ENCODE results near the gene AAMP.

Gene AAMP

DNA sequence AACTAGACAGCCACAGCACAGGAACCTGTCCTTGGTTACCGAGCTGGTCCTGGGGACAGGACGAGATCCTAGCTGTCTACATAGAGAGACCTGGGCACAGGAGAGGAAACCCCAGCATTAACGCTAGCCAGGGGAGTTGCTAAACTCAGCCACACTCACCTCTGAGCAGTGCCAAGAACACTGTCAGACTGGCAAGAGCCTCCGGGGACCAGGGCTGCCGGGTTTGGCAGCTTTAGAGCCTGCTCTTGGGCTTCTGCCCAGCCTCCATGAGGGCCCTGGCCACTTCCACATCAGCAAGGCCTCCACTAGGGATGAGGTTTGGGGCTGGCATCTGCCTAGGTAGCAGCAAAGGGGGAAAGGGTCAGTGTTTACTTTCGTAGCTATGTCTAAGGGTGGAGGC, 15.7 kb upstream of the AAMP start:
- TF ChIP-seq ZFX (IDR thresholded peaks at IDR 0.05; ENCODE audit: borderline replicate concordance): no peak
- peak overlapping the region; percentile 94 for H3K27ac ChIP-seq

- no peak overlapping the region for H3K27ac ChIP-seq
- TF ChIP-seq, protein P1, sequence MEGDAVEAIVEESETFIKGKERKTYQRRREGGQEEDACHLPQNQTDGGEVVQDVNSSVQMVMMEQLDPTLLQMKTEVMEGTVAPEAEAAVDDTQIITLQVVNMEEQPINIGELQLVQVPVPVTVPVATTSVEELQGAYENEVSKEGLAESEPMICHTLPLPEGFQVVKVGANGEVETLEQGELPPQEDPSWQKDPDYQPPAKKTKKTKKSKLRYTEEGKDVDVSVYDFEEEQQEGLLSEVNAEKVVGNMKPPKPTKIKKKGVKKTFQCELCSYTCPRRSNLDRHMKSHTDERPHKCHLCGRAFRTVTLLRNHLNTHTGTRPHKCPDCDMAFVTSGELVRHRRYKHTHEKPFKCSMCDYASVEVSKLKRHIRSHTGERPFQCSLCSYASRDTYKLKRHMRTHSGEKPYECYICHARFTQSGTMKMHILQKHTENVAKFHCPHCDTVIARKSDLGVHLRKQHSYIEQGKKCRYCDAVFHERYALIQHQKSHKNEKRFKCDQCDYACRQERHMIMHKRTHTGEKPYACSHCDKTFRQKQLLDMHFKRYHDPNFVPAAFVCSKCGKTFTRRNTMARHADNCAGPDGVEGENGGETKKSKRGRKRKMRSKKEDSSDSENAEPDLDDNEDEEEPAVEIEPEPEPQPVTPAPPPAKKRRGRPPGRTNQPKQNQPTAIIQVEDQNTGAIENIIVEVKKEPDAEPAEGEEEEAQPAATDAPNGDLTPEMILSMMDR (IDR thresholded peaks at IDR 0.05): no peak
- no peak for TF ChIP-seq ZFX (IDR thresholded peaks at IDR 0.05; ENCODE audit: borderline replicate concordance)
Observed at GRCh38 chr2:218284106-218284811, 14.3 kb upstream of the AAMP start.

DNA sequence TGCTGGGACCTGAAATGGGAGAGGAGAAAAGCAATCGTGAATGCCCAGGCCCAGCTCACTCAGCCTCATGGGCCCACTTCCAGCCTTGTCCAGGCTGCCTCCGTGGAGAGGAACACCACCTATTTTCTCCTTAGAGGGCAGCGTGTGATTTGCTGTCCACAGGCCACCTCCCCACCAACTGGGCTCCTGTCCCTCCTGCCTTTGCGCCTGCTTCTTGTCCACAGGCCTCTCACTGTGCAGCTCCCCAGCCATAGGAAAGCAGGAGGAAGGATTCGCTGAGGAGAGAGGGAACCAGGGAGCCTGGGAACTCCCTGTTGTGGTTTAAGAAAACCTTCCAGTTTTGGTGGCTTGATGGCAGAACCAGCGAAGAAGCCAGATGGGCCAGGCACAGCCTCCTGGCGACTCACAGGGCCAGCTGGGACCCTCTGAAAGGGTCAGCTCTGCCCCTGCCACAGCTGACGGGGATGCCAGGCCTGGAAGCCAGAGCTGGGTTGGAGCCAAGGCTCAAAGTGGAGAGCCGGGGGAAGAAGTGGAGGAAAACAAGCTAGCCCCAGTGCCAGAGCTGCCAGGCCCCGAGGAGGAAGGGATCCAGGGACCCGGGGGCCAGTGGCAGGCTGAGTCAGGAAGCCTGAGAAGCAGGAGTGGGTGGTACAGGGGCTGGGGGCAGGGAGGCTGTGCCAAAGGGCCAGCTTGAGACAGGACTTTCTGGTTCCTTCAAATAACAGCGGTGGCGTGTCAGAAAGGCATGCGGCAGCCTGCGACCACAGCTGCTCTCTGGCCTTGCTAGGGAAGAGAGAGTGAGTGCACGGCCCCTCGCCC, 12.4 kb upstream of the AAMP start:
- peak overlapping the region; percentile 35 for H3K27ac ChIP-seq
- no peak for TF ChIP-seq ZFX (IDR thresholded peaks at IDR 0.05; ENCODE audit: borderline replicate concordance)
- TF ChIP-seq, protein P1 (IDR thresholded peaks at IDR 0.05): no peak

DNA sequence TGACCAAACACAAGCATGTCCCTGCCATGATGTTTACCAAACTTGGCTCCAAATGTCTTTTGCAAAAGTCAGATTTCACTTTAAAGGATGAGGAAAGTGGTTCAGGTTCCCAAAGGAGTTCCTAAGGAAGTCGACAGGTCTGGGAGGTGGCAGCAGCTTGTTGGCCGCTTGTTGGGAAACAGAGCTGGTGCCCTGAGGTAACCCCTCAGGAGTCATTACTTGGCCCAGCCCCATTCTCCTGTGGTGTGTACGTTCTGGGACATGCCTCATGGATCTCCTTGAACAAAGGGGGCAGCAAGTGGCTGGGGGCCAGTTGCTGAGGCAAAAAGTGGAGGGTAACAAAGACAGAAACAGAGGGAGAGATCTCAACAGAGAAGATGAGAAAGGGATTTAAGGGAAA, 11.5 kb upstream of the AAMP start:
- peak overlapping the region; percentile 35; the same call in 1 of the 2 replicates for H3K27ac ChIP-seq
- TF ChIP-seq, protein P1 (IDR thresholded peaks at IDR 0.05): no peak
- TF ChIP-seq ZFX (IDR thresholded peaks at IDR 0.05; ENCODE audit: borderline replicate concordance): no peak

GRCh38 chr2:218280260-218280870, 10.4 kb upstream of the AAMP start:
- TF ChIP-seq, protein P1 (IDR thresholded peaks at IDR 0.05): no peak
- no peak for TF ChIP-seq ZFX (IDR thresholded peaks at IDR 0.05; ENCODE audit: borderline replicate concordance)

GRCh38 chr2:218278531-218279360, 8.8 kb upstream of the AAMP start:
- TF ChIP-seq ZFX (IDR thresholded peaks at IDR 0.05; ENCODE audit: borderline replicate concordance): no peak
- TF ChIP-seq, protein P1 (IDR thresholded peaks at IDR 0.05): no peak
- H3K27ac ChIP-seq: 0 out of 2 replicates have a peak overlapping the region, but pooled peaks have one; percentile 4

More at GRCh38 chr2:218280260-218280870, 10.4 kb upstream of the AAMP start:
- no peak overlapping the region for H3K27ac ChIP-seq

GRCh38 chr2:218277921-218278320, 8.0 kb upstream of the AAMP start:
- TF ChIP-seq ZFX (IDR thresholded peaks at IDR 0.05; ENCODE audit: borderline replicate concordance): no peak
- TF ChIP-seq, protein P1 (IDR thresholded peaks at IDR 0.05): no peak

More at GRCh38 chr2:218277921-218278320, 8.0 kb upstream of the AAMP start:
- 0 out of 2 replicates have a peak overlapping the region, but pooled peaks have one; percentile 4 for H3K27ac ChIP-seq

All from 22Rv1 (cell line).